ENCODE measurements around the gene APOL1. TPM values are rescaled to one million over a fixed set of nuclear protein-coding genes. Genes with fewer than 3 reads are reported as not detected.

Gene APOL1
- total and polyA plus RNA-seq, 2 of the 13 experiments (the other 11 are each of a cell fraction or from before 2014, with no cell fraction given): 20.3 to 75.0 TPM

DNA sequence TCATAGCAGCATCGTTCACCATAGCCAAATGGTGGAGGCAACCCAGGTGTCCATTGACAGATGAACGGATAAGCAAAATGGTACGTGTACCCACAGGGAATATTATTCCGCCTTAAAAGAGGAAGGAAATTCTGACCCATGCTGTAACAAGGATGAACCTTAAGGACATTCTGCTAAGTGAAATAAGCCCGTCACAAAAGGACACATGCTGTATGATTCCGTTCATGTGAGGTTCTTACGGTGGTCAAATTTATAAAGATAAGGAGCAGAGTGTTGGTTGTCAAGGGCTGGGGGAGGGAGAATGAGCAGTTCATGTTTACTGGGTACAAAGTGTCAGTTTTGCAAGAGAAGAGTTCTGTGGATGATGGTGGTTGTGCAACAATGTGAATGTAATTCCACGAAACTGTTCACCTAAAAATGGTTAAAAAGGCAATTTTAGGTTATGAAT lies 26.3 kb downstream of the APOL1 start (continued):
- TF ChIP-seq, protein P1, sequence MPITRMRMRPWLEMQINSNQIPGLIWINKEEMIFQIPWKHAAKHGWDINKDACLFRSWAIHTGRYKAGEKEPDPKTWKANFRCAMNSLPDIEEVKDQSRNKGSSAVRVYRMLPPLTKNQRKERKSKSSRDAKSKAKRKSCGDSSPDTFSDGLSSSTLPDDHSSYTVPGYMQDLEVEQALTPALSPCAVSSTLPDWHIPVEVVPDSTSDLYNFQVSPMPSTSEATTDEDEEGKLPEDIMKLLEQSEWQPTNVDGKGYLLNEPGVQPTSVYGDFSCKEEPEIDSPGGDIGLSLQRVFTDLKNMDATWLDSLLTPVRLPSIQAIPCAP (CRISPR knock-in tag; IDR thresholded peaks at IDR 0.05; ENCODE audit: low read depth): no peak
- TF ChIP-seq ZNF350 (CRISPR knock-in tag; IDR thresholded peaks at IDR 0.05; ENCODE audit: borderline replicate concordance, low read depth) (no peak), MEF2D (CRISPR knock-in tag; IDR thresholded peaks at IDR 0.05) (peak; percentile 64; the same call in 1 of the 2 replicates), STAG1 (CRISPR knock-in tag; IDR thresholded peaks at IDR 0.05) (no peak), ZGPAT (CRISPR knock-in tag; IDR thresholded peaks at IDR 0.05) (peak; percentile 59; the same call in 1 of the 2 replicates), MYPOP (CRISPR knock-in tag; IDR thresholded peaks at IDR 0.05) (no peak), PTBP1 (IDR thresholded peaks at IDR 0.05; ENCODE audit: low read depth, low read length, poor library complexity, severe bottlenecking) (no peak), TGIF2 (CRISPR knock-in tag; IDR thresholded peaks at IDR 0.05) (peak; percentile 58; the same call in 1 of the 2 replicates), ZNF280D (CRISPR knock-in tag; IDR thresholded peaks at IDR 0.05) (0 out of 2 replicates have a peak, but pooled peaks have one; percentile 41), JUND (CRISPR knock-in tag; IDR thresholded peaks at IDR 0.05) (no peak), CEBPG (CRISPR knock-in tag; IDR thresholded peaks at IDR 0.05) (peak; percentile 98), DR1 (CRISPR knock-in tag; IDR thresholded peaks at IDR 0.05) (no peak), AGO1 (IDR thresholded peaks at IDR 0.05; ENCODE audit: low read depth, low read length, poor library complexity, severe bottlenecking) (no peak), ZNF614 (CRISPR knock-in tag; IDR thresholded peaks at IDR 0.05; ENCODE audit: borderline replicate concordance) (0 out of 2 replicates have a peak, but pooled peaks have one; percentile 40)
- TF ChIP-seq, protein P2, sequence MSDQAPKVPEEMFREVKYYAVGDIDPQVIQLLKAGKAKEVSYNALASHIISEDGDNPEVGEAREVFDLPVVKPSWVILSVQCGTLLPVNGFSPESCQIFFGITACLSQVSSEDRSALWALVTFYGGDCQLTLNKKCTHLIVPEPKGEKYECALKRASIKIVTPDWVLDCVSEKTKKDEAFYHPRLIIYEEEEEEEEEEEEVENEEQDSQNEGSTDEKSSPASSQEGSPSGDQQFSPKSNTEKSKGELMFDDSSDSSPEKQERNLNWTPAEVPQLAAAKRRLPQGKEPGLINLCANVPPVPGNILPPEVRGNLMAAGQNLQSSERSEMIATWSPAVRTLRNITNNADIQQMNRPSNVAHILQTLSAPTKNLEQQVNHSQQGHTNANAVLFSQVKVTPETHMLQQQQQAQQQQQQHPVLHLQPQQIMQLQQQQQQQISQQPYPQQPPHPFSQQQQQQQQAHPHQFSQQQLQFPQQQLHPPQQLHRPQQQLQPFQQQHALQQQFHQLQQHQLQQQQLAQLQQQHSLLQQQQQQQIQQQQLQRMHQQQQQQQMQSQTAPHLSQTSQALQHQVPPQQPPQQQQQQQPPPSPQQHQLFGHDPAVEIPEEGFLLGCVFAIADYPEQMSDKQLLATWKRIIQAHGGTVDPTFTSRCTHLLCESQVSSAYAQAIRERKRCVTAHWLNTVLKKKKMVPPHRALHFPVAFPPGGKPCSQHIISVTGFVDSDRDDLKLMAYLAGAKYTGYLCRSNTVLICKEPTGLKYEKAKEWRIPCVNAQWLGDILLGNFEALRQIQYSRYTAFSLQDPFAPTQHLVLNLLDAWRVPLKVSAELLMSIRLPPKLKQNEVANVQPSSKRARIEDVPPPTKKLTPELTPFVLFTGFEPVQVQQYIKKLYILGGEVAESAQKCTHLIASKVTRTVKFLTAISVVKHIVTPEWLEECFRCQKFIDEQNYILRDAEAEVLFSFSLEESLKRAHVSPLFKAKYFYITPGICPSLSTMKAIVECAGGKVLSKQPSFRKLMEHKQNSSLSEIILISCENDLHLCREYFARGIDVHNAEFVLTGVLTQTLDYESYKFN (CRISPR knock-in tag; conservative IDR thresholded peaks at IDR 0.05): peak; percentile 91
- TF ChIP-seq, protein P3, sequence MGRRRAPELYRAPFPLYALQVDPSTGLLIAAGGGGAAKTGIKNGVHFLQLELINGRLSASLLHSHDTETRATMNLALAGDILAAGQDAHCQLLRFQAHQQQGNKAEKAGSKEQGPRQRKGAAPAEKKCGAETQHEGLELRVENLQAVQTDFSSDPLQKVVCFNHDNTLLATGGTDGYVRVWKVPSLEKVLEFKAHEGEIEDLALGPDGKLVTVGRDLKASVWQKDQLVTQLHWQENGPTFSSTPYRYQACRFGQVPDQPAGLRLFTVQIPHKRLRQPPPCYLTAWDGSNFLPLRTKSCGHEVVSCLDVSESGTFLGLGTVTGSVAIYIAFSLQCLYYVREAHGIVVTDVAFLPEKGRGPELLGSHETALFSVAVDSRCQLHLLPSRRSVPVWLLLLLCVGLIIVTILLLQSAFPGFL (CRISPR knock-in tag; IDR thresholded peaks at IDR 0.05): no peak
- TF ChIP-seq, protein P4, sequence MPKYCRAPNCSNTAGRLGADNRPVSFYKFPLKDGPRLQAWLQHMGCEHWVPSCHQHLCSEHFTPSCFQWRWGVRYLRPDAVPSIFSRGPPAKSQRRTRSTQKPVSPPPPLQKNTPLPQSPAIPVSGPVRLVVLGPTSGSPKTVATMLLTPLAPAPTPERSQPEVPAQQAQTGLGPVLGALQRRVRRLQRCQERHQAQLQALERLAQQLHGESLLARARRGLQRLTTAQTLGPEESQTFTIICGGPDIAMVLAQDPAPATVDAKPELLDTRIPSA (CRISPR knock-in tag; IDR thresholded peaks at IDR 0.05; ENCODE audit: borderline replicate concordance): no peak
